Activated CD4-positive, alpha-beta T cell treated with anti-CD3 and anti-CD28 coated beads for 36 hours (primary cell): ENCODE measurements around the gene XK. TPM values are rescaled to one million over a fixed set of nuclear protein-coding genes. Genes with fewer than 3 reads are reported as not detected.
A peak's percentile ranks its signal among the peaks of the same experiment; 100 is the strongest.
"Not testable (repeated sequence)": the region's sequence is repeated elsewhere in the genome, so short reads cannot be mapped to it uniquely, and the experiment has no call there.

Source experiments
- ATAC-seq: fragments of 200-7000 bp; cut with Tn5 transposase; one replicate; pipeline ENCODE4 v1.10.0; 2021; ENCODE audit warnings: mild to moderate bottlenecking, moderate library complexity
- CTCF ChIA-PET: fragments of 350-600 bp; sonication (Branson Sonifier 250); formaldehyde crosslinking; loops from one replicate; lab custom pipeline; 2021; ENCODE audit warnings: antibody characterized with exemption; lab: Charles Lee
- POLR2A ChIA-PET: fragments of 350-600 bp; sonication (Branson Sonifier 250); formaldehyde crosslinking; loops from one replicate; lab custom pipeline; 2021; ENCODE audit warnings: antibody characterized with exemption, inconsistent platforms; lab: Charles Lee
- DNase-seq: peaks from one replicate; pipeline ENCODE4 v3.0.0-alpha.2; 2020
- H3K27ac Mint-ChIP-seq: one replicate; pipeline ENCODE4 v1.8.0; 2021; ENCODE audit warnings: mixed read lengths
- H3K27me3 Mint-ChIP-seq: one replicate; pipeline ENCODE4 v1.8.0; 2021; ENCODE audit warnings: mixed read lengths
- H3K36me3 Mint-ChIP-seq: one replicate; pipeline ENCODE4 v1.8.0; 2021; ENCODE audit warnings: low read depth, mixed read lengths
- H3K4me1 Mint-ChIP-seq: one replicate; pipeline ENCODE4 v1.8.0; 2021; ENCODE audit warnings: mixed read lengths
- H3K4me3 Mint-ChIP-seq: one replicate; pipeline ENCODE4 v1.8.0; 2021; ENCODE audit warnings: mild to moderate bottlenecking, moderate library complexity, mixed read lengths
- H3K9me3 Mint-ChIP-seq: one replicate; pipeline ENCODE4 v1.8.0; 2021; ENCODE audit warnings: low read depth, mixed read lengths
- intact Hi-C, 2 experiments: fragments of 100-400 bp; cut with DNase I in 1 of 2; cut with micrococcal nuclease in 1 of 2; formaldehyde crosslinking; loops; one replicate each; pipeline versions ENCODE4 v1.14.2 to v1.15.1; 2022 to 2024; cut with DNase I, micrococcal nuclease
- total RNA-seq, 2 experiments: library from RNA; stranded (reverse); gene quantifications; one replicate each; pipeline ENCODE4 v1.2.3, GENCODE V29; 2021

Gene XK
- total RNA-seq, 2 experiments from 2014 or later: 0.07 TPM; not detected in 1

DNA sequence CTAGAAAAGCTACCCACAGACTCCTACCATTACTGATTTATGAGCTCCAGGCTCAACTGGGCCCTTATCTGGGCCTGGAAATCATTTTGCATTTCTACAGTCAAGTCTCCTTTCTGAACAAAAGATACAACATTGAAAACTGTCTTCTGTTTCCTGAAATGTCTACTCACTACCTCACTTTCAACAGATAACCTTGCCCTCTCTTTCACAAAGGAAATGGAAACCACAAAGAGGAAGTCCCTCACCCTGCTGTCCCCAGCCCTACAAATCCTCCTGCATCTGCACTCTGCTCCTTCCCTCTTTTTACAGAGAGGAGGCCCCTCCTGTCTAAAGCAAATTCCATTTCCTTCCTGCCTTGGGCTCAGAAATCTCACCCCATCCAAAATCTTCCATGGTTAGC, 69.4 kb downstream of the XK start:
- Mint-ChIP-seq H3K27ac (no peak overlapping the region), H3K9me3 (no peaks in the 10 kb centered on the region), H3K4me3 (no peak overlapping the region), H3K27me3 (no peaks in the 10 kb centered on the region), H3K36me3 (no peaks in the 10 kb centered on the region), H3K4me1 (peaks cover 12% of the 10 kb centered on the region)
- CTCF ChIA-PET: interaction anchor here (0.7 to 1.3 kb wide), 3 partner anchors 9 to 117 kb away, joined by 3 to 6 read pairs (median 5); no protein-coding TSS in a partner anchor
- peak; percentile 73 for ATAC-seq
- intact Hi-C loops: loop anchor here in 1 of 2 experiments (2.0 kb wide), 1 partner anchor 92 kb away; the partner anchor contains the start of gene DYNLT3
- POLR2A ChIA-PET: interaction anchor here (0.6 kb wide), 1 partner anchor 154 kb away, joined by 4 read pairs; no protein-coding TSS in a partner anchor
- DNase-seq: peak; percentile 15

DNA sequence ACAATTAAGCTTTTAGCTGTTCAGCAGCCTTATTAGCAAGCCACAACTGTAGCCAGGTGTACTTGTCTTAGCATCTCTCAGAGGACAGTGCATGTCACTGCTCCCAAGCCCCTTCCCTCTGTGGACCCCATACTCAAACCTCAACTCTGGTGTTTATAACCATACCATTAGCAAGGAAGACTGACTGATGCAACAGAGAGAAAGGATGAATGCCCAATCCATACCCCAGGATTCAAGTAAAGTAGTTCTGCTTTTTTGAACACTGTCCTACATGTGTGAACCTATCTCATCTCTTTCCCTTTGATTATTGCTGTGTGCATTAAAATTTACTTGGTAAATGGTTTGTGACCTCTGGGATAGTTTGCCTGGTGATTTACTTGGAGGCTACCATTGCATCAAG, 71.5 kb downstream of the XK start:
- no peak overlapping the region for H3K27ac Mint-ChIP-seq

DNA sequence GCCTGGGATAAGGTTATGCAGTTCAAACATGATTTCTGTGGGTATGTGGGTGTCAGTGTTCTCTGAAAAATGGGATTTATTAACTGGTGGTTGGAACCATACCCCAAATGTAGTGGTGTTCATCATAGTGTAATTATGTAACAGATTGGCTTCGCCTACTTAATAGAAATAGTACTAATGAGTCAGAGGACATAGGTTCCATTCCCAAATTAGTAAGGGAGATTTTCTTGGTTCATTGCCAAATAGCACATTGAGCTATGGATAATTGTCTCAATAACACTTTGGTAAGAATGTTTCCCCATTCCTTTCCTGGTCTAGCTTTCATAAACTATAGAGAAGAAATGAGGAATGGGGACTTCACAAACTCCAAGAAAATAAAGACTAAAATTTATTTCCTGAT, 73.8 kb downstream of the XK start:
- POLR2A ChIA-PET: no interaction called here
- intact Hi-C loops: no loop called here
- CTCF ChIA-PET: interaction anchor here (1.3 kb wide), 1 partner anchor 14 kb away, joined by 3 read pairs; no protein-coding TSS in a partner anchor
- H3K36me3 Mint-ChIP-seq: no peaks in the 10 kb centered on the region
- H3K27me3 Mint-ChIP-seq: no peaks in the 10 kb centered on the region
- DNase-seq: no peak
- peaks cover 23% of the 10 kb centered on the region for H3K4me1 Mint-ChIP-seq
- H3K27ac Mint-ChIP-seq: no peak overlapping the region
- no peaks in the 10 kb centered on the region for H3K9me3 Mint-ChIP-seq
- H3K4me3 Mint-ChIP-seq: no peak overlapping the region
- ATAC-seq: no peak

More for the DNA sequence above, 71.5 kb downstream of the XK start:
- intact Hi-C loops: no loop called here
- ChIA-PET POLR2A (no interaction called here), CTCF (no interaction called here)
- Mint-ChIP-seq H3K27me3 (no peaks in the 10 kb centered on the region), H3K9me3 (no peaks in the 10 kb centered on the region), H3K36me3 (no peaks in the 10 kb centered on the region), H3K4me3 (no peak overlapping the region), H3K4me1 (peaks cover 15% of the 10 kb centered on the region)
- ATAC-seq (no peak), DNase-seq (no peak)

DNA sequence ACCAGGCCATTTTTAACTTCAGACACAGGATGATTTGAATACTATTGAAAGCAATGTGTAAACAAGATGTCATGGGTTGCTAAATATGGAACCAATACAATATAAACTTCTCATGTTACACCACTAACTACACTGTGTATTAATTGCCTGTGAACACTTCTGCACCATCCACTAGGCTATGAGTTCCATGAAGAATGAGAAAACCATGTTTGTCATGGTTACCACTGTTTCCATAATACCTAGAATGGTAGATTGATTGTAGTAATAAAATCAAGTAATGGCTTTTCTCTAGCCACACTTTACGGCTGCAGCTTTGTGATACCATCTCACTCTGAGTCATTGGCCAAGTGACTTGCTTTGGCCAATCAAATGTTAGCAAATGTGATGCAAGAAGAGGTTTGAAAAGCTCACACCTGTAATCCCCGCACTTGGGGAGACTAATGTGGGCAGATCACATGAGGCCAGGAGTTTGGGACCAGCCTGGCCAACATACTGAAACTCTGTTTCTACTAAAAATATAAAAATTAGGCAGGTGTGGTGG, 74.4 kb downstream of the XK start:
- Mint-ChIP-seq H3K9me3 (no peaks in the 10 kb centered on the region), H3K27ac (no peak overlapping the region), H3K27me3 (no peaks in the 10 kb centered on the region), H3K4me3 (no peak overlapping the region), H3K4me1 (peaks cover 23% of the 10 kb centered on the region), H3K36me3 (no peaks in the 10 kb centered on the region)
- POLR2A ChIA-PET: no interaction called here
- intact Hi-C loops: no loop called here
- peak; percentile 40 for ATAC-seq
- no peak for DNase-seq
- CTCF ChIA-PET: interaction anchor here (0.7 to 1.3 kb wide), 2 partner anchors 14 to 27 kb away, joined by 3 read pairs; no protein-coding TSS in a partner anchor

DNA sequence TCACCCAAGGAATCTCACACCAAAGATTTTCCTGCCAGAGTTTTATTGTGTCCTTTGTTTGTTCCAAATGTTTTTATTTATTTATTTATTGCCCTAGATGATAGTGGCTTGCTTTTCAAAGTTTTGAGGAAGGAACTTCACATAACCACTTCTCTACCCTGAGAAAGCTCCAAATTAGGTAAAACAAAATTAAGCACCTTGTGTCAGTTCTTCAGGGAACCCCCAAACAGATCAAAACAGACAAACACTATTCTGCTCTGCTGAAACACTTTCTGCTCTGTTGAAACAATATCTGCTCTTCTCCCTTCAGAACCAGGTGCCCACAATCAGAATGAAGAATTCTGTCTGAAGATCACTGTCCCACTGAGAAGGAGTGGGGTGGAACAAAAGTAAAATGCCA, 77.8 kb downstream of the XK start:
- no peak overlapping the region for H3K4me3 Mint-ChIP-seq
- peaks cover 14% of the 10 kb centered on the region for H3K4me1 Mint-ChIP-seq
- no peak overlapping the region for H3K27ac Mint-ChIP-seq

DNA sequence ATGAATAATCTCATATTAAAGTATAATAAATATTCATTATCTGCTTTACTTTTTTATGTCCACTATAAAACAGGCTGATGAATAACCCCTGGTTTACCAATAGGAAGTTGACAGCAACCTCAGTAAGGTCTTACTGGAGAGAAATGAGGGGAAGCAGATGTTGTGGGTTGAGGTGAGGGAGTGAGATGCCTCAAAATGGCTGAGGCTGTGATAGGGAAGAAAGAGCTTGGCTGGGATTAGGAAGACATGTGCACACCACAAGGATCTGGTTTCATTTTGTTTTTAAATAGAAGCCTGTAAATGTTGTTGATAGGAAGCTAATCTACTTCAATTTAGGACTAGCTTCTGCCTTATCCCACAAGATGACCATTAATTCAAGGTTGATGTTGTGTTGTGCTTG, 79.9 kb downstream of the XK start:
- Mint-ChIP-seq H3K27ac (no peak overlapping the region), H3K9me3 (no peaks in the 10 kb centered on the region), H3K27me3 (no peaks in the 10 kb centered on the region), H3K4me3 (no peak overlapping the region), H3K36me3 (no peaks in the 10 kb centered on the region), H3K4me1 (peaks cover 12% of the 10 kb centered on the region)
- ChIA-PET POLR2A (no interaction called here), CTCF (no interaction called here)
- intact Hi-C loops: no loop called here
- ATAC-seq (no peak), DNase-seq (no peak)

More for the DNA sequence above, 77.8 kb downstream of the XK start:
- no peaks in the 10 kb centered on the region for H3K9me3 Mint-ChIP-seq
- H3K27me3 Mint-ChIP-seq: no peaks in the 10 kb centered on the region
- POLR2A ChIA-PET: no interaction called here
- no peaks in the 10 kb centered on the region for H3K36me3 Mint-ChIP-seq
- ATAC-seq (no peak), DNase-seq (no peak)
- CTCF ChIA-PET: interaction anchor here (0.6 to 1.7 kb wide), 2 partner anchors 17 to 86 kb away, joined by 3 to 8 read pairs; no protein-coding TSS in a partner anchor
- intact Hi-C loops: no loop called here

DNA sequence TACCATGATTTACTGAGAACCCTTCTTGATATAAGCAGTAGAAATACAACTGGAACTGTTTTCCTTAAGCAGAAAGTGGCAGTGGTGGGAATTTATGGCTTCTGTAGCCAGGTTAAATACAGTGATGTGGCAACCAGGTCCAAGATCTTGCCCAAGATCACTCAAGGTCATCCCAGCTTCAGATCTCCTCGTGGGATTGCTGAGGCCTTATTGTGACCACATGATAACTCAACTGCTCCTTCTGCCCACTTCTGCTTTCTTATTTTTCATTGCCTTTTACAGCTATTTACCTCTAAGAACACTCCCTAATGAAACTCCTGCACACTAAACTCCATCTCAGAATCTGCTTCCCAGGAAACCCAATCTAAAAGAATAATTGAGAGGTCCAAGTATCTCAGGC, 81.8 kb downstream of the XK start:
- ATAC-seq: no peak
- no peaks in the 10 kb centered on the region for H3K36me3 Mint-ChIP-seq
- H3K27ac Mint-ChIP-seq: no peak overlapping the region
- no peak overlapping the region for H3K4me3 Mint-ChIP-seq
- no peaks in the 10 kb centered on the region for H3K27me3 Mint-ChIP-seq
- DNase-seq: no peak
- intact Hi-C loops: no loop called here
- no peaks in the 10 kb centered on the region for H3K9me3 Mint-ChIP-seq
- peaks cover 8% of the 10 kb centered on the region for H3K4me1 Mint-ChIP-seq
- ChIA-PET POLR2A (no interaction called here), CTCF (interaction anchor here (0.9 kb wide), 1 partner anchor 35 kb away, joined by 3 read pairs; no protein-coding TSS in a partner anchor)

DNA sequence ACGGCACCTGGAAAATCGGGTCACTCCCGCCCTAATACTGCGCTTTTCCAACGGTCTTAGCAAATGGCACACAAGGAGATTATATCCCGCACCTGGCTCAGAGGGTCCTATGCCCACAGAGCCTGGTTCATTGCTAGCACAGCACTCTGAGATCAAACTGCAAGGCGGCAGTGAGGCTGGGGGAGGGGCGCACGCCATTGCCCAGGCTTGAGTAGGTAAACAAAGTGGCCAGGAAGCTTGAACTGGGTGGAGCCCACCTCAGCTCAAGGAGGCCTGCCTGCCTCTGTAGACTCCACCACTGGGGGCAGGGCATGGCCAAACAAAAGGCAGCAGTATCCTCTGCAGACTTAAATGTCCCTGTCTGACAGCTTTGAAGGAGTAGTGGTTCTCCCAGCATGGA, 83.3 kb downstream of the XK start:
- DNase-seq, H3K27me3 Mint-ChIP-seq, H3K4me1 Mint-ChIP-seq, H3K9me3 Mint-ChIP-seq, H3K27ac Mint-ChIP-seq, H3K4me3 Mint-ChIP-seq, CTCF ChIA-PET, ATAC-seq, intact Hi-C loops, H3K36me3 Mint-ChIP-seq, POLR2A ChIA-PET: not testable (repeated sequence)

DNA sequence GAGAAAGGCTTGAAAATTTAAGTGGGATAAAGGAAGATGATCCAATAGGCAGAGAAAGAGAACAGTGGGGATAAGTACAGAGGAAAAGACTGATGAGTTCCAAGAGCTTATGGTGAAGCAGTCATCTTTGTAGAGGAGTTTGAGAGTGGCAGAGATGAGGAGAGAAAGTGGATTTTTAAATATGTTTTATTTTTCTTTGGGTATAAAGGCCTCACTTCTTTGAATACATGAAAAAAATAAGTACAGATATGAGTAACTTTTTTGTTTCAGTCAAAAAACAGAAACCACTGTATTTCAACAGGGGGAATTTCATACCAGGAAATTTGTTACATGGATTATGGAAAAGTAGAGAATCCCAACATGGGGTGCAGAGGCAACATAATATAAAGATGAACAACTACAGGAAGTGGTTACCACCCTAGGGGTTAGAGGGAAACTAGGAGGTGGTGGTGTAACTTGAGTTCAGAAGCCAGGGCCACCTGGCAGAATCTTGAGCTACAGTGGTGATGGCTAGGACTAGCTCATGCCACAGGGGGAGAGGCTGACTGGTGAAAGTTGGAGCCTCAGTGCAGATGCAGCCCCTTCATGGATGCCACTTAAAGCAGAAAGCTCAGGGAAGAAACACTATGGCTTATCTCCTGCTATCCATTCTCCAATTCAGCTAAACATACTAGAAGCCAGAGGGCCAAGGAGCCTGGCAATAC, 90.8 kb downstream of the XK start:
- H3K9me3 Mint-ChIP-seq: no peaks in the 10 kb centered on the region
- H3K4me3 Mint-ChIP-seq: no peak overlapping the region
- H3K36me3 Mint-ChIP-seq: no peaks in the 10 kb centered on the region
- POLR2A ChIA-PET: no interaction called here
- peak; percentile 11 for DNase-seq
- intact Hi-C loops: loop anchor here in 1 of 2 experiments (2.0 kb wide), 1 partner anchor 30 kb away; no protein-coding TSS in a partner anchor
- no peaks in the 10 kb centered on the region for H3K27me3 Mint-ChIP-seq
- peak; percentile 82 for ATAC-seq
- peaks cover 21% of the 10 kb centered on the region for H3K4me1 Mint-ChIP-seq
- no peak overlapping the region for H3K27ac Mint-ChIP-seq
- CTCF ChIA-PET: interaction anchor here (1.0 kb wide), 1 partner anchor 14 kb away, joined by 3 read pairs; no protein-coding TSS in a partner anchor

DNA sequence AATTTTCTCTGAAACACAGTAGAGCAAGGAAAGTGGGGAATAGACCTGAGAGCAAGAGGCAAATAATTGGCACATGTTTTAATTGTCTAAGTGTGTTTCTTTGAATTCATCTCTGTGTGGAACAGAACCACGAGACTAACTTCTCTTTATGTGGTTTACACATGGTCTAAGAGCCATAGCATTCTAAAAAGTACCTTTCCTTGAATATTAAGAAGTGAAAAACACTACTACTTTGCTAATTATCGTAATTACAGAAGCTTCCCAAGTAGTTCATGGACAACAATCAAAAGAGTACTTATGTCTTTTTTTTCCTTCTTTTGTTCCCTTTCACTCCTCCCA, 91.4 kb downstream of the XK start:
- no peak for ATAC-seq
- H3K27ac Mint-ChIP-seq: no peak overlapping the region
- peaks cover 21% of the 10 kb centered on the region for H3K4me1 Mint-ChIP-seq
- intact Hi-C loops: loop anchor here in 1 of 2 experiments (2.0 kb wide), 1 partner anchor 30 kb away; no protein-coding TSS in a partner anchor
- no peak for DNase-seq
- no peaks in the 10 kb centered on the region for H3K27me3 Mint-ChIP-seq
- H3K4me3 Mint-ChIP-seq: no peak overlapping the region
- ChIA-PET POLR2A (no interaction called here), CTCF (interaction anchor here (1.0 kb wide), 1 partner anchor 14 kb away, joined by 3 read pairs; no protein-coding TSS in a partner anchor)
- H3K36me3 Mint-ChIP-seq: no peaks in the 10 kb centered on the region
- no peaks in the 10 kb centered on the region for H3K9me3 Mint-ChIP-seq

DNA sequence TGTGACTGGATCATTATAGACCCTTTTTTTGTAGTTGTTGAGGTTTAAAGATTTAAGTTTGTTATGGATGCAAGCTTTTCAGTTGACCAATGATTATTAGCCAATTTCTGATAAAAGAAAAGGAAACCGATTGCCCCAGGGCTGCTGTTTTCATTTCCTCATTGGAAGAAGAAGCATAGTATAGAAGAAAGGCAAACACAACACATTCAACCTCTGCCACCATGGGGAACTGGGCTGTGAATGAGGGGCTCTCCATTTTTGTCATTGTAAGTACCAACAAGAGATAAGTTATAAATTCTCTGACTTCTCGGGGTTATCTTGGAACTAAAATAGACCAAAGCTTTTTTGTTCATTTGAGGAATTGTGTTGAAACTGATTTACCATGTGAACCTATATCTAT, 94.3 kb downstream of the XK start, which contains the start of gene CYBB:
TSS of gene CYBB (plus strand) at position 203 of the 400 bp plus-strand sequence. CDS start at position 222, 19 bp downstream.
- Mint-ChIP-seq H3K27me3 (no peaks in the 10 kb centered on the region), H3K36me3 (no peaks in the 10 kb centered on the region), H3K9me3 (no peaks in the 10 kb centered on the region), H3K4me3 (no peak within 1 kb of the TSS), H3K27ac (no peak within 1 kb of the TSS), H3K4me1 (peaks cover 21% of the 10 kb centered on the region)
- ChIA-PET POLR2A (no interaction called here), CTCF (interaction anchor here (1.3 kb wide), 1 partner anchor 34 kb away, joined by 3 read pairs; no protein-coding TSS in a partner anchor)
- intact Hi-C loops: no loop called here
- ATAC-seq (no peak), DNase-seq (no peak)
